Testis (tissue), 2 donors: ENCODE results near the gene TCF4.

Experiments used
- CTCF ChIP-seq, 3 experiments: fragments of 450-650 bp in 2 of 3; fragments of 200-600 bp in 1 of 3; sonication (generic) in 1 of 3; IDR thresholded peaks; one replicate each; pipeline ENCODE4 v1.5.1; 2016 to 2019; ENCODE audit warnings: antibody characterized with exemption in 3 of 3, mild to moderate bottlenecking in 2 of 3, moderate library complexity in 1 of 3
- POLR2A ChIP-seq: fragments of 450-650 bp; IDR thresholded peaks from one replicate; pipeline ENCODE4 v1.6.1; 2017; ENCODE audit warnings: antibody characterized with exemption, mild to moderate bottlenecking, moderate library complexity

GRCh38 chr18:55418439-55418838 is 169.6 kb downstream of the TCF4 start:
- no peak for TF ChIP-seq POLR2A
- no peak for TF ChIP-seq CTCF (IDR thresholded peaks at IDR 0.05)
